Sigmoid colon (tissue), 4 donors: Measurements from ENCODE around the gene CASZ1.

Experiments used
- EP300 ChIP-seq, 4 donors: sonication (generic); formaldehyde crosslinking; IDR thresholded peaks; one replicate each; pipeline ENCODE4 v1.6.1; 2017; ENCODE audit warnings: antibody characterized with exemption in 4 of 4
- POLR2A ChIP-seq, 2 donors: fragments of 450-650 bp; IDR thresholded peaks; one replicate each; pipeline ENCODE4 v1.6.1; 2016; ENCODE audit warnings: antibody characterized with exemption in 2 of 2, mild to moderate bottlenecking in 2 of 2, moderate library complexity in 2 of 2

DNA sequence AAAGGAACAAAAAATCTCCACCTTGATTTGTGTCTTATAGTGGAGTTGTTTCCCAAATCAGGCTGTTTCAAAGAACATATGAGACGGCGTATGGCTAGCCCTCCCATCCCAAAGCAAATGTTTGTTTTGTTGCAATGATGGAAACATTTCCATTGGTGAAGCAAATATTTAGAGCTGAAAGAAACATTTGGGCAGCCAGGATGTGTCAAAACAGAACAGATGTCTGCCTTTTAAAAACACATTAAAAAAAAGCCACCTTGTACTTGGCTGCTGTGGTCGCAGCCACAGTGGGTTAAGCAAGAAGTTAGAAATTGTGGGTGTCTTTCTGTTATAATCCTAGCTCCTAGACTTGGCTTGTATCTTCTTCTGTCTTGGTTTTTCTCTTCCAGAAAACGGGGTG lies 205.4 kb downstream of the CASZ1 start:
- TF ChIP-seq POLR2A (IDR thresholded peaks at IDR 0.05) (no peak), EP300 (IDR thresholded peaks at IDR 0.05) (no peak)
